HT-29 (cell line): ENCODE results near the gene HEXD. TPM values are rescaled to one million over a fixed set of nuclear protein-coding genes. Genes with fewer than 3 reads are reported as not detected.
"Not testable (repeated sequence)": the region's sequence is repeated elsewhere in the genome, so short reads cannot be mapped to it uniquely, and the experiment has no call there.

Source experiments
- DNase-seq: peaks from one replicate; pipeline ENCODE4 v3.0.0-alpha.2; 2015; ENCODE audit warnings: low spot score
- total RNA-seq: library from RNA; depleted of rRNA; stranded (reverse); fragments of >200 nt; shearing (Covaris generic); gene quantifications from 2 replicates; pipeline ENCODE4 v1.2.3, GENCODE V29; 2014

Gene HEXD
- total RNA-seq, 1 experiment from 2014 or later = 25.8 TPM

GRCh38 chr17:82382220-82382932, 35.8 kb upstream of the HEXD start:
- DNase-seq = not testable (repeated sequence)

- DNase-seq = no peak
These were observed 35.3 kb upstream of the HEXD start for GRCh38 chr17:82382933-82383255.

- DNase-seq = no peak
These were observed 34.7 kb upstream of the HEXD start for GRCh38 chr17:82383411-82383810.

- DNase-seq = no peak
These were observed 34.0 kb upstream of the HEXD start for GRCh38 chr17:82384051-82384729.

- DNase-seq = peak; percentile 82
These were observed 33.2 kb upstream of the HEXD start for GRCh38 chr17:82384730-82385481.

- DNase-seq = no peak
These were observed 32.4 kb upstream of the HEXD start for GRCh38 chr17:82385559-82386254.

- DNase-seq = no peak
These were observed 31.8 kb upstream of the HEXD start for GRCh38 chr17:82386255-82386831.

- DNase-seq = no peak
These were observed 31.1 kb upstream of the HEXD start for GRCh38 chr17:82386881-82387704.

GRCh38 chr17:82387705-82388106, 30.4 kb upstream of the HEXD start:
- DNase-seq = no peak

GRCh38 chr17:82388223-82388921, 29.8 kb upstream of the HEXD start:
- DNase-seq = peak; percentile 49

- no peak for DNase-seq
These were observed 29.2 kb upstream of the HEXD start for GRCh38 chr17:82388922-82389283.

GRCh38 chr17:82389379-82389778, 28.8 kb upstream of the HEXD start:
- DNase-seq = no peak

- DNase-seq = no peak
These were observed 27.9 kb upstream of the HEXD start for GRCh38 chr17:82390015-82390859.

- no peak for DNase-seq
These were observed 27.2 kb upstream of the HEXD start for GRCh38 chr17:82390860-82391435.

- DNase-seq = no peak
These were observed 26.6 kb upstream of the HEXD start for GRCh38 chr17:82391496-82392066.

- DNase-seq = no peak
These were observed 25.8 kb upstream of the HEXD start for GRCh38 chr17:82392209-82392920.

- no peak for DNase-seq
These were observed 25.2 kb upstream of the HEXD start for GRCh38 chr17:82392941-82393340.

- DNase-seq = no peak
These were observed 23.9 kb upstream of the HEXD start for GRCh38 chr17:82394278-82394677.
